NCI-H1436 (cell line): ENCODE measurements around the gene ALPK3.

ENCODE experiments used
- DNase-seq: peaks from one replicate; lab custom pipeline; 2025; lab: John Stamatoyannopoulos, UW

Gene ALPK3

DNA sequence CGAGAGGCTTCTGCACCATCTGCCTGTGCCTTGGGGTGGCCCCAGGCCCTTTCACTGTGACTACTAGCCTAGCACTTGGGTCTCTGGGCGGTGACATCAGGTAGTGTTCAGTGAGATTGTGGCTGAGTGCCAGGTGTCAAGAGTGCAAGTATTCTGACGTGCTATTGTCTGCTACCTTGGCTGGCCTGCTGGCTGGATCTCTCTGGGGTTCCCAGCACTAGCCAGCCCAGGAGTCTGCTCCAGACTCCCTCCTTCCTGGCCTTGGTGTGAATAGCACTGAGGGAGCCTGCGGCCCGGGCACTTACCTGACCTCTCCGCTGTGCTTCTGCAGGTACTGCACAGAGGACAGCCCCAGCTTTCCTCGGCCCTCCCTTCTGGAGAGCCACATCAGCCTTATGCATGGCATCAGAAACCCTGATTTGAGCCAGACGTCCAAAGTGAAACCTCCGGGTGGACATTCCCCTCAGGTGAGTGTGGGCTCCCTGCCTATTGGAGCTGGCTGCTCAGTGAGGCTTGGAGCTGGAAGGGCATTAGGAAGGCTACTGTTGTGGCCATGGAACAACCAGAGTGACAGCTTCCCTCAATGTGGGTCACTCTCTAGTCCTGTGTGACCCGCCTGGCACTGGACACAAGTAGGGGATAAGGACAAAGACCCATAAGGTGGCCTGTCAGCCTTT lies 17.5 kb upstream of the ALPK3 start:
- no peak for DNase-seq

- DNase-seq: no peak
Observed at GRCh38 chr15:84800365-84800806, 16.8 kb upstream of the ALPK3 start.

GRCh38 chr15:84804005-84804900 lies 12.9 kb upstream of the ALPK3 start:
- no peak for DNase-seq

DNA sequence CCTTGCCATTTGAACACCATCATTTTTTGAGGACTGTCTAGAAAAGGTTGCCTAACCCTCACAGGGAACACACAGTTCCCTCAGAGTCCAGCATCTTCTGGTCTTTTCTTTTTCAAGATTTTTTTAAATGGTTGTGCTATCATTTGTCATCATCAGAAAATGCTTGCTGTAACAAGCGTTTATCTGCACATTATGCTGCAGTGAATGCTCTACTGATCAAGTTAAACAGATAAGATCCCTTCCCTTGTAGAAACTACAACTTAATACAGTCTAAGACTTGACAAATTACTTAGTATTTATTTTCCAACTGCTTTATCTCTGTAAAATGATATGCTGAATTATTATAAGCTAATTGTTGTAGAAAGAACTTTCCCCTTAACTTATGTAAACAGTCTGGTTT lies 11.9 kb upstream of the ALPK3 start:
- DNase-seq: no peak

- DNase-seq: no peak
Observed at GRCh38 chr15:84807228-84807627, 9.9 kb upstream of the ALPK3 start.

DNA sequence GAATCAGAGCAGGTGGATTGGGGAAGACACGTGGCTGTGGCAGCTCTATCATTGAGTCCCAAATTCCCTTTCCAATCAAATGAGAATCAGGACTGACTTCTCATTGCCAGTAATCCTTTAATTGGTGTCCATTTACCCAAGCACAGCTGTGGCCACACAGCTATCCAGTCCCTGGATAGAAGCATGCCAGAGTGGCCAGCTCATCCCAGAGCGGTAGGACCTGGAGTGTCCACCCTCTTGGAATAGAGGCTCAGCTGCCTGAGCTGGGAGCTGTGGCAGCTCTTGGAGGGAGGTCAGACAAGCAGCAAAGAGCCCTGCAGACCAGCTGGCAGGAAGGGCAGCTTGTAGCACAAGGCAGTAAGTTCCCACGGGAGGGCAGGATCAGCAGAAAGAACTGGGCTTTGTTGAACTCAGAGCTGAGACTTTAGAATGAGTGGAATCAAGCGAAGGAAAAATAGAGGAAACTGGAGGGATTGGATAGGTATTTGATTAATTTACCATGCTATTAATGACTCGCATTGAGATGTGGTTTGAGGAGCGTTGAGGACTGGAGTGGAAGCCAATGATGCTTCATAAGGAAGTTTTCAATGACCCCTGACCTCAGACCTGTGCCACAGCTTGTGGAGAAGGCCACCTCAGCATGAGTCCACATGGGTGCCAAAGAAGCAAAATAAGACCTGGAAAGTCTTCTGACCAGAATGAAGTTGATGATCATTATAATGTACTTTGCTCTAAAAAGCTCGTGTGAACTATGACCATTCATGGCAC lies 6.9 kb upstream of the ALPK3 start:
- no peak for DNase-seq

DNA sequence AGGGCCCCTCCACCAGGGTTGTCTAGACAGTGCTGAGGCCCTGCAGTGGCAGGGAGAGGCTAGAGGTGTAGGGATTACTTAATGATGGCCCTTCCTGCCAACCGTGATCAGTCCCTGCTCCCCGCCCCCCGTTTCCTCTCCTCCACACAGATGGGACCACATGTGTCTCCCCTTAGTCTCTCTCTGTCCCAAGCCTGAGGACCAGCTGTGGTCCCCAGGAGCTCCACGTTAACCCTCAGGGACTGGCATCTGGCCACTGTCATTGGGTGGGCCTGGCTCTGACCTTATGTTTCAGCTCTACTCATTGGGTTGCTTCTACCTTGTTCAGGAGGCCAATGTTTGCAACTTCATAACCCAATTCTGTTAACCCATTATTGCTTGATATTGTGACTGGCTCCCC lies 6.0 kb upstream of the ALPK3 start:
- DNase-seq: no peak

- no peak for DNase-seq
Observed at GRCh38 chr15:84811828-84812227, 5.3 kb upstream of the ALPK3 start.

DNA sequence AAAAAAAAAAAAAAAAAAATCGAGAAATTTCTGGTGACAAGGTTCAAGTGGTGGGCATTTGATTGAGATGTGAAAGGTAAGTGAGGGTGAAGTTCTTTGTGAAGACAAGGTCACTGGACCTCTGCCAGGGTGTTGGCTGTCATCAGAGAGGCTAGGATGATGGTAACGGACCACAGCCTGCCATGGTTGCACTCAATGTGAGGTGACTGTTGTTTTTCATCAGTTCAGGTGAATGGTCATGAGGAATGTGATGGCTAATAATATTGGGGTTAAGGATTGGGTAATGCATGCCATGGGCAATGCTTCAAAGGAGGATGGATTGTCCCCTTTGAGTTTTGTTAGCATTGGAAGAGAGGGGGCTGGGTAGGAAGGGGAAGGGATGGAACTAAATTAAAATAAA lies 4.3 kb upstream of the ALPK3 start:
- no peak for DNase-seq

- DNase-seq: no peak
Observed at GRCh38 chr15:84813435-84813834, 3.7 kb upstream of the ALPK3 start.

GRCh38 chr15:84813931-84814330 lies 3.2 kb upstream of the ALPK3 start:
- DNase-seq: no peak

GRCh38 chr15:84814916-84815315 lies 2.2 kb upstream of the ALPK3 start:
- DNase-seq: no peak

DNA sequence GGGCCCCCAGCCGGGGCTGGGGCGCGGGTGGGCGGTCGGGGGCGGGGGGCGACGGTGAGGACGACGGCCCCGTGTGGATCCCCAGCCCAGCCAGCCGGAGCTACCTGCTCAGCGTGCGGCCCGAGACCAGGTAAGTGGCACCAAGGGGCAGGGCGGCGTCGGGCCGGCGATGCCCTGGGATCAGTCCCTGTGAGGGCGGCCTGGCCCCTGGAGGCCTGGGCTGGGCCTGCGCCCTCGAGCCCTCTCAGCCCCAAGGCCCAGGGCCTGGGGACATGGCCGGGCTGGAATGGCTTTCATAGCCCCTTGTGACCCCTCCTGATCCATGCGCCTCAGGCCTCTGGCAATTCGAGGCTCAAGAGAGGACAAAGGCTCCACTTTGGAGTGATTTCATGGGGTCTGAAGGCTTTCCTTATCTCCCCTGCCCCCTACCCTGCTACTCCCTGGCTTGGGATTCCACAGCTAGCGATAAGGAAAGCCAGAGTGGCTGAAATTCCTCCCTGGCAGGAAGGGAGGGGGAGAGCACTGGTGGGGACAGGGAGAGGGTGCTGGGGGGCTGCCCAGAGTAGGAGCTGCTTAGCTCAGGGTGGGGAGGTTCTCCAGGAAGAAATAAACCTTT lies 418 bp downstream of the ALPK3 start:
- DNase-seq: no peak

GRCh38 chr15:84818261-84819131 lies 1.3 kb downstream of the ALPK3 start:
- DNase-seq: no peak

GRCh38 chr15:84819291-84819768 lies 2.2 kb downstream of the ALPK3 start:
- no peak for DNase-seq

- no peak for DNase-seq
Observed at GRCh38 chr15:84819791-84820190, 2.6 kb downstream of the ALPK3 start.

DNA sequence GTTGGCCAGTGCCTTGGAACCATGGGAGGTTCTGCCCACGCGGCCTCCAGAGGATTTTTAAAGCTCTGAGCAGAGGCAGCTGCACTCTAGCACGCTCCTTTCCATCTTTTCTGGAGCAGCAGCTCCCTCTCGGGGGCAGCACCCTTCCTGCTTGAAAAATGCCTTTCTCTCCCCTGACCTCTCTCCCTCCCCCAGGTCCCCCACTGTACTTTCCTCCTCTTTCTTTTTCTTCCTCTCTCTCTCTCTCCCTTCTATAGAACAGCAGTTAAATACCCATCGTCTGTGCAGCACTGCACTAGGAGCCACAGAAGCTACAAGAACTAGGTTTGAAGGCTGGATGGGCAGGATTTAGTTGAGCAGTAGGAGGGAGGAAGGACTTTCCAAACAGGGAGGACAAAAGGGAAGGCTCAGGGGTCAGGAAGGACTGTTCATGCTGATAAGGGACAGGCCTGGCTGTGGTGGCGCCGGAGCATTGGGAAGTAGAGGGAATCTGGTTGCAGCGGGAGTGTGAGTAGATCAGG lies 4.4 kb downstream of the ALPK3 start:
- DNase-seq: no peak

DNA sequence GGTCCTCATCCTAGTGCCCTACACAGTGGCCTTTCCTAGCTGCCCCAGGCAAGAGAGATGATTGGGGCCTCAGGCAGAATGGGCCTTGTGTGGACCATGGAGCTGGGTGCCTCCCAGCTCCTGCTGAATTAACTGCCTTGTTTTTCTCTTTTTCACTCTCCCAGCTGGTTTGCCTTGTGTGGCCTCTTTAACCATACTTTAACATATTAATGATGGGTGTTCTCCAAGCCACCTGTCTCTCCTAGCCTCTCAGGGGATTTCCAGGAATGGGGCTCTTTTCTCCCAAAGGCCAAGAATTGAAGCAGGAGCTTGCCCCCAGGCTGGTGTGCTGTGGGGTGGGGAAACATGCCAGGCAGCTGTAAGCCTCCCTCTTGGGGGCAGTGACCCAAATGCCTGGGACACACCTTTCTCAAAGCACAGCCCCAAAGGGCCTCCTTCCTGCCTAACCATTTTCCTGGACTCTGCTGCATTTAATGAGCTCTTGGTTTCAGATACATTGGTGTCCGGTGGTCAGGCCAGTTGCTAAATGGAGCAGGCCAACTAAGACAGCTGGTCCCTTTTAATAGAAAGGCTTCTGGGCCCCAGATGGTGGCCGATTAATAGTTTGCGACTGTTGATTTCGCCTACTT lies 5.6 kb downstream of the ALPK3 start:
- DNase-seq: no peak

- no peak for DNase-seq
Observed at GRCh38 chr15:84823282-84823878, 6.2 kb downstream of the ALPK3 start.
